Body of pancreas (tissue), 4 donors: ENCODE measurements around the gene MAD1L1. TPM values are rescaled to one million over a fixed set of nuclear protein-coding genes. Genes with fewer than 3 reads are reported as not detected.
"Not testable (repeated sequence)": the region's sequence is repeated elsewhere in the genome, so short reads cannot be mapped to it uniquely, and the experiment has no call there.

Experiments
- ATAC-seq: fragments of 150-250 bp; one replicate; pipeline ENCODE4 v1.9.1; 2016
- DNase-seq, 4 donors: peaks; one replicate each; pipeline ENCODE4 v3.0.0-alpha.2; 2019
- H3K27ac ChIP-seq, 4 donors: fragments of 200-600 bp; sonication (generic); 1 replicate in 3 of 4; 2 replicates in 1 of 4; pipeline versions ENCODE4 v1.5.1 to v1.6.1; 2016 to 2019; ENCODE audit warnings: mild to moderate bottlenecking in 1 of 4, mixed read lengths in 1 of 4, moderate library complexity in 1 of 4
- H3K27me3 ChIP-seq, 2 donors: fragments of 200-600 bp; sonication (generic); one replicate each; pipeline ENCODE4 v1.6.0; 2016; ENCODE audit warnings: mild to moderate bottlenecking in 1 of 2
- H3K36me3 ChIP-seq, 2 donors: fragments of 200-600 bp; sonication (generic); replicated peaks in 1 of 2; 2 replicates each; pipeline ENCODE4 v1.5.1; 2016; ENCODE audit warnings: low read depth in 2 of 2; ENCODE audit not compliant: insufficient read depth in 1 of 2
- H3K4me1 ChIP-seq: fragments of 200-600 bp; sonication (generic); one replicate; pipeline ENCODE4 v1.6.0; 2016
- H3K4me3 ChIP-seq, 2 donors: fragments of 200-600 bp; sonication (generic); 1 replicate in 1 of 2; 2 replicates in 1 of 2; pipeline ENCODE4 v1.5.1; 2016 to 2019
- H3K9me3 ChIP-seq, 3 donors: fragments of 200-600 bp; sonication (generic); 1 replicate in 2 of 3; 2 replicates in 1 of 3; pipeline ENCODE4 v1.5.1; 2016
- POLR2A ChIP-seq, 3 donors: fragments of 450-650 bp; IDR thresholded peaks; one replicate each; pipeline ENCODE4 v1.6.1; 2016; ENCODE audit warnings: antibody characterized with exemption in 3 of 3, mild to moderate bottlenecking in 2 of 3
- WGBS, 2 donors: methylation state at CpG; one replicate each; pipeline ENCODE4 v1.1.5; 2017; 5-methylcytosine and 5-hydroxymethylcytosine counted together
- intact Hi-C: fragments of 100-400 bp; cut with DNase I; formaldehyde crosslinking; loops from one replicate; pipeline ENCODE4 v1.15.1; 2023
- total RNA-seq, 2 donors: library from RNA; depleted of rRNA; stranded (reverse); fragments of >200 nt; gene quantifications; one replicate each; pipeline ENCODE4 v1.1.0, GENCODE V29; 2016
- TF ChIP-seq, protein P1 (sequence below), 7 experiments: fragments of 450-650 bp in 4 of 7; fragments of 200-600 bp in 3 of 7; sonication (generic) in 3 of 7; IDR thresholded peaks; one replicate each; pipeline ENCODE4 v1.5.1; 2016 to 2019; ENCODE audit warnings: antibody characterized with exemption in 7 of 7

Gene MAD1L1
- total RNA-seq, 2 donors from 2014 or later: 14.0 to 66.9 TPM

DNA sequence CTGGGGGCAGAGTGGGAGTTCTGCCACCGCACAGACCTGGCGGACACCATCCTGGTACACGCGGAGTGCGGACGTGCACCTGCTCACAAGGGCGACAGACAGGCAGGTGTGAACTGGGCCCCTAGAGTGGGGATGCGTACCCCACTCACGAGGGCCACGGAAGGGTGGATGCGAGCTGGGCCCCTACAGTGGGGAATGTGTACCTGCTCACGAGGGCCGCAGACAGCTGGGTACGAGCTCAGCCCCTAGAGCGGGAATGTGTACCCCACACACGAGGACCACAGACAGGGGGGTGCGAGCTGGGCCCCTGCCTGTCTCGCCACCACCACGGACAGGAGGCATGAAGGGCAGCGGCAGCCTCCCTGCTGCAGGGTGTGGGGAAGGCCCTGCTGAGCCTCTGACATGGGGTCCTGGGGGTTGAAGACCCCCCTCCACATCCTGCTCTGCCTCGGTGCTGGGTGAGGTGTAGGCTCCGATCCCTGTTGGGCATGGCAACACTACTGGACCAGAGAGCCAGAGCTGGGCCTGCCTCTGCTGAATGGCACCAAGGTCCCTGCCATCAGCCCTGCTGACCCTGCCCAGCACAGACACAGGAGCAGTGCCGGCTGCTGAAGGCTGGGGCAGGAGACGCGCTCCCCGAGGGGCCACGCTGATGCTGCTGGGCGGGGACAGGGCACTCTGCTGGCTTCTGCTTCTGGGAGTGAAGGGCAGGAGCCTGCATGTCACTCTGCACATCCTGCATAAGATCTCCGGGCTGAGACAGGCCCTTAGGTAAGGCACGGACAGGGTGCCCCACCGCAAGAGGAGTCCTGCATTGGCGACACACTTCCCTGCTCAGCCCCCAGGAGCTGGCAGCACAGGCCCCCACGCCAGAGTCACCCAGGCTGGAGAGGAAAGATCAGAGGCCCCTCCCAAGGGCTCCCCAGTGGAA lies 259.2 kb downstream of the MAD1L1 start:
- no peak for DNase-seq
- H3K4me1 ChIP-seq: no peaks in the 10 kb centered on the region
- ATAC-seq: no peak
- TF ChIP-seq, protein P1, sequence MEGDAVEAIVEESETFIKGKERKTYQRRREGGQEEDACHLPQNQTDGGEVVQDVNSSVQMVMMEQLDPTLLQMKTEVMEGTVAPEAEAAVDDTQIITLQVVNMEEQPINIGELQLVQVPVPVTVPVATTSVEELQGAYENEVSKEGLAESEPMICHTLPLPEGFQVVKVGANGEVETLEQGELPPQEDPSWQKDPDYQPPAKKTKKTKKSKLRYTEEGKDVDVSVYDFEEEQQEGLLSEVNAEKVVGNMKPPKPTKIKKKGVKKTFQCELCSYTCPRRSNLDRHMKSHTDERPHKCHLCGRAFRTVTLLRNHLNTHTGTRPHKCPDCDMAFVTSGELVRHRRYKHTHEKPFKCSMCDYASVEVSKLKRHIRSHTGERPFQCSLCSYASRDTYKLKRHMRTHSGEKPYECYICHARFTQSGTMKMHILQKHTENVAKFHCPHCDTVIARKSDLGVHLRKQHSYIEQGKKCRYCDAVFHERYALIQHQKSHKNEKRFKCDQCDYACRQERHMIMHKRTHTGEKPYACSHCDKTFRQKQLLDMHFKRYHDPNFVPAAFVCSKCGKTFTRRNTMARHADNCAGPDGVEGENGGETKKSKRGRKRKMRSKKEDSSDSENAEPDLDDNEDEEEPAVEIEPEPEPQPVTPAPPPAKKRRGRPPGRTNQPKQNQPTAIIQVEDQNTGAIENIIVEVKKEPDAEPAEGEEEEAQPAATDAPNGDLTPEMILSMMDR (IDR thresholded peaks at IDR 0.05): no peak
- TF ChIP-seq POLR2A (IDR thresholded peaks at IDR 0.05): no peak
- H3K27ac ChIP-seq: no peak overlapping the region
- H3K9me3 ChIP-seq: no peaks in the 10 kb centered on the region
- intact Hi-C loops: no loop called here
- H3K36me3 ChIP-seq: no peaks in the 10 kb centered on the region
- 90 to 95% methylated on average over 9 to 30 of the region's 33 CpGs for WGBS, 2 donors
- H3K27me3 ChIP-seq: no peaks in the 10 kb centered on the region
- H3K4me3 ChIP-seq: no peak overlapping the region

DNA sequence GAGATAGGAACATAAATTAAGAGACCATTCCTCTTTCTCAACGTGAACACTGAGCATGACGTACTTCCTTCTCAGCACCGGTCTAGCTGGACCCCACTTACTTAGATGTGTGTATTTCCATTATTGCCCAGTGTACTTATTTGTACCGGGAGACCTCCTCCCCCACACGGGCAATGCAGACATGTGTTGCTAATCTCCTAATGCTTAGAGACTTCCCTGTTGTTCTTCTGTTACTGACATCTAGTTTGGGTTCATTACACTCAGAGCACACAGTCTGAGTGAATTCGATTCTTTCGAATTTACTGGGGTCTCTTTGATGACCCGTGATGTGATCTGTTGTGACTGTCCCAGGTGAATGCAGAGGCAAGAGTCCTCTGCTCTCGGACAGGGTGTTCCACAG lies 260.0 kb downstream of the MAD1L1 start:
- Histone ChIP-seq H3K4me1 (no peaks in the 10 kb centered on the region), H3K27me3 (no peaks in the 10 kb centered on the region), H3K27ac (no peak overlapping the region), H3K4me3 (no peak overlapping the region), H3K9me3 (no peaks in the 10 kb centered on the region), H3K36me3 (no peaks in the 10 kb centered on the region)
- no peak for TF ChIP-seq POLR2A (IDR thresholded peaks at IDR 0.05)
- TF ChIP-seq, protein P1 (IDR thresholded peaks at IDR 0.05): no peak
- no peak for DNase-seq
- no peak for ATAC-seq
- 87 to 92% methylated on average over 9 of the region's 9 CpGs for WGBS, 2 donors
- intact Hi-C loops: no loop called here

DNA sequence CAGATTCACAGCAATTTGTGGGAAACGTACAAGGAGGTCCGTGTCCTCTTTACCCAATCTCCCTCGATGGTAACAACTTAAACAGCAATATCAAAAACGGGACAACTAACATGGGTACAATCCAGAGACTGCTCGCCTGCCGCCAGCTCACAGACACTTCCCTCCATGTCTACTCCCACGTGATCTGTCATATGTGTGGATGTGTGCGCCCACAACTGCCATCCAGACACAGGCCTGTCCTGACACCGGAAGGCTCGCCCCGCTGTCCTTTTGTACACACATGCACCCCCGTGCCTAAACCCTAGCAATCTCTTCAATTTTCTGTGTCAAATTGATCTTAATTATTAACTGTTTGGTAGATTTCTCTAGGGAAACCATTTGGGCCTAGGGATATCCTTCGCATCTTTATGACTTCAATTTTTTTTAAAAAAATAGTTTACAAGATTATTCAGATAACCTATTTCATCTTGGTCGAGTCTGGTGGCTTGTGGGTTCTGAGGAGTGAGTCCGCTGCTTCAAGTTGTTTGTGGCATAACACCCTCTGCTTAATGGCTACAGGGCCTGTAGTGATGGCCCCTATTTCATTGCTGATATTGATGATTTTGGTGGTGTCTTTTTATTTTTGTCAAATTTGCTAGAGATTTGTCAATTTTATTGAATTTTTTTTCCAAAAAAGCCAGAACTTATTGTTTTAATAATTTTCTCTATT lies 260.6 kb downstream of the MAD1L1 start:
- Histone ChIP-seq H3K27ac (no peak overlapping the region), H3K4me1 (no peaks in the 10 kb centered on the region), H3K27me3 (no peaks in the 10 kb centered on the region), H3K4me3 (no peak overlapping the region), H3K36me3 (no peaks in the 10 kb centered on the region), H3K9me3 (no peaks in the 10 kb centered on the region)
- DNase-seq: no peak
- intact Hi-C loops: no loop called here
- 88 to 94% methylated on average over 15 of the region's 15 CpGs for WGBS, 2 donors
- no peak for ATAC-seq
- TF ChIP-seq POLR2A (IDR thresholded peaks at IDR 0.05): no peak
- TF ChIP-seq, protein P1 (IDR thresholded peaks at IDR 0.05): no peak

DNA sequence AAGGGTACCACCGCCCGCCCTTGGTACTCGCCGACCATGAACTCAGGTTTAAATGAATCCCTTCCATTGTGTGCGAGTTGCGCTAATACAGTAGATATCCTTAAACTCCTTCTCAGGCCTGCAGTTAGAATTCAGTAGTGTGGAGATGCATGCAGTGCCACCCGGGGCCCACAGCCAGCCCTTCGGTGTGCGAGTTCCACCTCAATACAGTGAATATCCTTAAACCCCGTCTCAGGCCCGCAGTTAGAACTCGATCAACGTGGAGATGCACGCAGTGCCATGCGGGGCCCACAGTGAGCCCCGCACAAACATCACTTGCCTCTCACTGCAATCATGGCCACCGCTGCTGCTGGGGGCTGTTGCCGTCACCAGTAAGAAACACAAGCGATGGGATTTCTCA lies 261.9 kb downstream of the MAD1L1 start:
- 97 to 98% methylated on average over 19 of the region's 19 CpGs for WGBS, 2 donors
- DNase-seq (no peak), ATAC-seq (no peak)
- Histone ChIP-seq H3K4me3 (no peak overlapping the region), H3K4me1 (no peaks in the 10 kb centered on the region), H3K9me3 (no peaks in the 10 kb centered on the region), H3K27ac (no peak overlapping the region), H3K36me3 (no peaks in the 10 kb centered on the region), H3K27me3 (no peaks in the 10 kb centered on the region)
- no peak for TF ChIP-seq POLR2A (IDR thresholded peaks at IDR 0.05)
- TF ChIP-seq, protein P1 (IDR thresholded peaks at IDR 0.05): no peak
- intact Hi-C loops: no loop called here

DNA sequence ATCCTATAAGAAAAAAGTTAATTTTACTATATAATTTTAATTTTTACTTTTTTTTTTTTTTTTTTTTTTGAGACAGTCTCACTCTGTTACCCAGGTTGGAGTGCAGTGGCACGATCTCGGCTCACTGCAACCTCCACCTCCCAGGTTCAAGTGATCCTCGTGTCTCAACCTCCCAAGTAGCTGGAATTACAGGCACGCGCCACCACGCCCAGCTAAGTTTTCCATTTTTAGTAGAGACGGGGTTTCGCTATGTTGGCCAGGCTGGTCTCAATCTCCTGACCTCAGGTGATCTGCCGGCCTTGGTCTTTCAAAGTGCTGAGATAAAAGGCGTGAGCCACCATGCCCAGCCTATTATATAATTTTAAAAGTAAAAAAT lies 262.5 kb downstream of the MAD1L1 start:
- H3K27ac ChIP-seq, ATAC-seq, H3K4me3 ChIP-seq, DNase-seq, intact Hi-C loops, H3K9me3 ChIP-seq, H3K27me3 ChIP-seq, H3K4me1 ChIP-seq, H3K36me3 ChIP-seq: not testable (repeated sequence)
- 94 to 96% methylated on average over 10 of the region's 10 CpGs for WGBS, 2 donors
